ENCODE measurements around the gene SMPD4.
"Not testable (repeated sequence)": the region's sequence is repeated elsewhere in the genome, so short reads cannot be mapped to it uniquely, and the experiment has no call there.

The SMPD4 gene

DNA sequence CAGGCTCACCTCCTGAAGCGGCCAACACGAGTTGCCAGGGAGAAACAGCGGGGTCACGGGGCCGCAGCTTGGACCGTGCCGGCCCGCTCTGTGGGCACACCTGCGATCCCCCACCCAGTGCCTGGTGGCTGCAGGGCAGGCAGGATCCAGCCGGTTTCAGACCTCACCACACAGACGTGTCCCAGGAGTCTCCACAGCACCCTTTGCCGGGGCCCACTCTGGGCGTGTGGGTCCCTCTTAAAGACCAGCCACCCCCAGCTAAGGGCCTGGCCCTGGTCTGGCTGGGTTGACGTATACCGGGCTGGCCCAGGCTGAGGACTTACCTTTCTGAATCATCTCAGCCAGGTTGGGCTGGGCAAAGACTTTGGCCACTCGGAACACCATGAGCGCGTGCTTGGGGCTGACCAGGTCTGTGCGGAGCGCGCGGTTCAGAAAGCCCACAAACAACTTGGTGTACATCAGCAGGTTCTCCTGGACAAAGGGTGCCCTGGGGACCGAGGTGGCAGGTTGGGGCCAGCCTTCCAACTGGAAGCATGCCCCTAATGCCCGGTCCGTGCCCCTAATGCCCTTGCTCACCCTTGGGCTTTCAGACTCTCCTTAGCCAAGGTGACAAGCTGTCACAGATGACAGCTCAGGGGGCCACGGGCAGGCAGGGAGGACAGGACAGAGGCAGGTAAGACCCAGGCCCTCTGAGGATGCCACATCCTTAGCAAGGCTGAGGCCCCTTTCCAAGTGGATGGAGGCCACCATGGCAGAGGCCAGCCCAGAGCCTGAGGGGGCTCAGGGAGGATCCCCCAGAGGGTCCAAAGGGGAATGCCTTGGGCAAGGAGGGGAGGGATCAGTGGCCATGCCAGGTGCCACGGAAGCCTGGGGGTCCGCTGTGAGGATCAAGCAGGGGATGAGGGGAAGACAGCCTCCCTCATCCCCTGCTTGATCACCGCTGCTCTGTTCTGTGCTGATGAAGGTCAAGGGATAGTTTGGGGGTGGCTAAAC is 26.3 kb downstream of the SMPD4 start:
- WGBS (ENCODE audit: extremely low coverage, insufficient coverage, insufficient read length), result no CpG with 5 or more reads among the region's 29 CpGs
- DNase-seq, result no peak
- Histone ChIP-seq H4K91ac (ENCODE audit: low read depth, low read length) (no peak overlapping the region), H2AK5ac (ENCODE audit: low read length) (no peak overlapping the region), H3K27ac (ENCODE audit: low read depth, low read length) (no peak overlapping the region), H3K4me2 (ENCODE audit: low read length) (no peak overlapping the region), H3K79me1 (ENCODE audit: low read length) (no peaks in the 10 kb centered on the region), H2AFZ (ENCODE audit: insufficient read depth, low read length, poor library complexity) (no peak overlapping the region), H3K18ac (ENCODE audit: low read length) (no peak overlapping the region), H3K4ac (ENCODE audit: low read depth, low read length) (no peak overlapping the region), H3K9me3 (ENCODE audit: insufficient read depth, low read depth, low read length) (peaks cover 1% of the 10 kb centered on the region), H3K23ac (ENCODE audit: low read length) (no peak overlapping the region), H4K12ac (ENCODE audit: low read depth, low read length) (no peak overlapping the region), H3K79me2 (ENCODE audit: control insufficient read depth, insufficient read depth, low read length, poor library complexity) (no peaks in the 10 kb centered on the region), H2BK12ac (ENCODE audit: low read length) (no peak overlapping the region), H3K4me3 (ENCODE audit: low read depth, low read length) (no peak overlapping the region), H3K4me1 (ENCODE audit: control insufficient read depth in 1 of 2, insufficient read depth in 2 of 2, low read length in 2 of 2) (no peaks in the 10 kb centered on the region), H3K36me3 (ENCODE audit: control insufficient read depth in 1 of 2, insufficient read depth in 2 of 2, low read length in 2 of 2) (peaks cover 58 to 63% of the 10 kb centered on the region in 2 experiments), H2BK5ac (ENCODE audit: low read depth, low read length, poor library complexity) (no peak overlapping the region), H4K8ac (ENCODE audit: low read depth, low read length) (no peak overlapping the region), H3K14ac (ENCODE audit: low read length) (no peak overlapping the region), H3K9ac (ENCODE audit: low read length) (no peak overlapping the region), H3K27me3 (ENCODE audit: insufficient read depth, low read length) (no peaks in the 10 kb centered on the region), H2BK120ac (ENCODE audit: insufficient read depth, low read length, poor library complexity) (no peak overlapping the region)

DNA sequence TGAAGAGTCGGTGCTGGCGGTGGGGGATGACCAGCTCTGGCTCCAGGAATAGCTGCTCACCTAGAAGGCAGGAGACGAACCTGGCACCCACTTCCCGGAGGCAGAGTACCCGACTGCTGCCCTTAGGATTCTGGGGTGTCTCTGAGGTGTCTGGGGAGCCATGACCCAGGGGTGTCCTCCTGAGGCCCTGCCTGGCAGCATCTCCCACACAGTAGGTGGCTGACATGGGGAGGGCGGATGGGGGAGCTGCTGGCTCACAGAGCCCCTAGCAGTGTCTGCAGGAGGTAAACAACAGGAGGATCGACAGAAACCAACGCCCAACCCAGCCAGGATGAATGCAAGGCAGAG is 27.0 kb downstream of the SMPD4 start:
- not testable (repeated sequence) for H4K12ac ChIP-seq (ENCODE audit: low read depth, low read length); H3K4ac ChIP-seq (ENCODE audit: low read depth, low read length); H3K4me2 ChIP-seq (ENCODE audit: low read length); H4K91ac ChIP-seq (ENCODE audit: low read depth, low read length); H3K4me1 ChIP-seq (ENCODE audit: control insufficient read depth in 1 of 2, insufficient read depth in 2 of 2, low read length in 2 of 2); H2BK5ac ChIP-seq (ENCODE audit: low read depth, low read length, poor library complexity); H2AFZ ChIP-seq (ENCODE audit: insufficient read depth, low read length, poor library complexity); DNase-seq; H3K9me3 ChIP-seq (ENCODE audit: insufficient read depth, low read depth, low read length); H3K9ac ChIP-seq (ENCODE audit: low read length); H3K18ac ChIP-seq (ENCODE audit: low read length); H3K27ac ChIP-seq (ENCODE audit: low read depth, low read length); H3K23ac ChIP-seq (ENCODE audit: low read length); H3K14ac ChIP-seq (ENCODE audit: low read length); H3K27me3 ChIP-seq (ENCODE audit: insufficient read depth, low read length); H2AK5ac ChIP-seq (ENCODE audit: low read length); H4K8ac ChIP-seq (ENCODE audit: low read depth, low read length); H2BK12ac ChIP-seq (ENCODE audit: low read length); H2BK120ac ChIP-seq (ENCODE audit: insufficient read depth, low read length, poor library complexity); H3K4me3 ChIP-seq (ENCODE audit: low read depth, low read length); H3K79me2 ChIP-seq (ENCODE audit: control insufficient read depth, insufficient read depth, low read length, poor library complexity); H3K79me1 ChIP-seq (ENCODE audit: low read length)
- H3K36me3 ChIP-seq (ENCODE audit: control insufficient read depth in 1 of 2, insufficient read depth in 2 of 2, low read length in 2 of 2), result peaks cover 53 to 58% of the 10 kb centered on the region in 2 experiments
- WGBS (ENCODE audit: extremely low coverage, insufficient coverage, insufficient read length), result no CpG with 5 or more reads among the region's 8 CpGs

DNA sequence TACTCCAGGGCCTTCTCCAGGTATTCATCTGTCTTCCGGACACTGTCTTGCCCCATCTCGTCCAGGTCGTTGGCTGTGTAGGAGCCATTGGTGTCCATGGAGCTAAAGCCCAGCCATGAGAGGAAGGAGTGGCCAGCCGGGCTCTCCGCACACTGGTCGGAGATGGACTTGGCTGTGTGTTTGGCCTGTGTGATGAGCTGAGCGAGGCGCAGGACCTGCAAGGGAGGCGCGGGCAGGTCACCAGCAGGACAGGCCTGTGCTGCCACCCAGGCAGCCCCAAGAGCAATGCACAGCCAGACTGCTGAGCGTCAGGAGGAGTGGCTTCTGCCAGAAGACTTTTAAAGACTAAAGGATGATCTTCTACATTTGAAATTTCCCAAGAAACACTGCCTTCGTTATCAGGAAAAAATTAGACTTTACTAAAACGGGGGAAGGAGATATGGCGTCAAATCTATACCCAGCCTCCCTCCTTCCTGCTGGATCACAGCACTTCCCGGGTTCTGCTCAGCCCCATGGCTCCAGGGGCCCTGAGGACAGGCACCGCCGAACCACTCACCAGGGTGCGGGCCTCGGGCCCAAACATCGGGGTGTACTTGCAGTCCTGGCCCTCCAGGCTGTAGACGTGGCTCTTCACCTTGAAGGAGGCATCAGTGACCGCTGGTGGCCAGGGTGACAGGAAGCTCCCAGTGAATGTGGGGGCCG is 27.5 kb downstream of the SMPD4 start:
- not testable (repeated sequence) for H4K12ac ChIP-seq (ENCODE audit: low read depth, low read length); H3K18ac ChIP-seq (ENCODE audit: low read length); H2AFZ ChIP-seq (ENCODE audit: insufficient read depth, low read length, poor library complexity); H3K9me3 ChIP-seq (ENCODE audit: insufficient read depth, low read depth, low read length); H3K79me2 ChIP-seq (ENCODE audit: control insufficient read depth, insufficient read depth, low read length, poor library complexity); H4K8ac ChIP-seq (ENCODE audit: low read depth, low read length); H2BK12ac ChIP-seq (ENCODE audit: low read length); H3K9ac ChIP-seq (ENCODE audit: low read length); DNase-seq; H3K23ac ChIP-seq (ENCODE audit: low read length); H3K27ac ChIP-seq (ENCODE audit: low read depth, low read length); H2BK120ac ChIP-seq (ENCODE audit: insufficient read depth, low read length, poor library complexity); H2AK5ac ChIP-seq (ENCODE audit: low read length); H3K4ac ChIP-seq (ENCODE audit: low read depth, low read length); H4K91ac ChIP-seq (ENCODE audit: low read depth, low read length); H3K4me1 ChIP-seq (ENCODE audit: control insufficient read depth in 1 of 2, insufficient read depth in 2 of 2, low read length in 2 of 2); H3K4me3 ChIP-seq (ENCODE audit: low read depth, low read length); H3K79me1 ChIP-seq (ENCODE audit: low read length); H2BK5ac ChIP-seq (ENCODE audit: low read depth, low read length, poor library complexity); H3K27me3 ChIP-seq (ENCODE audit: insufficient read depth, low read length); H3K14ac ChIP-seq (ENCODE audit: low read length); H3K4me2 ChIP-seq (ENCODE audit: low read length)
- no CpG with 5 or more reads among the region's 23 CpGs for WGBS (ENCODE audit: extremely low coverage, insufficient coverage, insufficient read length)
- peaks cover 49 to 55% of the 10 kb centered on the region in 2 experiments for H3K36me3 ChIP-seq (ENCODE audit: control insufficient read depth in 1 of 2, insufficient read depth in 2 of 2, low read length in 2 of 2)

DNA sequence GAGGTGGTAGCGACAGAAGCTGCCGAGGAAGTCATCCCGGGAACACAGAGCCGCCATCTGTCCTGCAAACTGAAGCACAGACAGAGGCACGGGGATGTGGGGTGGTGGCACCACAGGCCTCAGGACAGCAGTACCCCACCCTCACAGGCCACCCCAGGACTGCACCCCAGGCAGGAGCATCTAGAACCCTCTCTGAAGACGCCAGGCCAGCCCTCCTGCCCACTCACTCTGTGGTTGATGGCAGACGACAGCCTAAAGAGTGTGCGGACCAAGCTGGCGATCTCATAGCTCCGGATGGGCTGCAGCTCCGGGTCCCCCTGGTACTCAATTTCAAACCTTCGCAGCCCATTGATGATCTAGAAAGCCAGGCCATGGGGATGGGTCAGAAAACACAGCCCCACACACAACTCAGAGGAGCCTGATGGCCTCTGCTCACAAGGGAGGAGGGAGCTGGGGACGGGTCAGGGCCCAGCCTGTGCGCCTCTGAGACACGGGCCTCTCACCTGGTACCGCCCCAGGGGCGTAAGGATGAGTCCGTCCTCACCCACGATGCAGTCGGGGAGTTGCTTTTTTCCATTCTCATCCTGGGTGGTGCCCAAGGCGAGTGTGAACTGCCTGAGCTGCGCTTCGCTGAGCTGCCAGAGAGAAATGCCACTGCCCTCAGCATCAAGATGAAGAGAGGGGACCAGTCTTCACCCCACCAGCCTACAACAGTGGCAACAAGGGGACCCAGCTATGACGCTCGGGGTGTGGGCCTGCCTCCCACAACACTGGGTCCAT is 28.4 kb downstream of the SMPD4 start:
- Histone ChIP-seq H3K18ac (ENCODE audit: low read length) (no peak overlapping the region), H4K12ac (ENCODE audit: low read depth, low read length) (no peak overlapping the region), H4K91ac (ENCODE audit: low read depth, low read length) (no peak overlapping the region), H3K9me3 (ENCODE audit: insufficient read depth, low read depth, low read length) (no peaks in the 10 kb centered on the region), H2AK5ac (ENCODE audit: low read length) (no peak overlapping the region), H3K36me3 (ENCODE audit: control insufficient read depth in 1 of 2, insufficient read depth in 2 of 2, low read length in 2 of 2) (peaks cover 42 to 51% of the 10 kb centered on the region in 2 experiments), H3K27ac (ENCODE audit: low read depth, low read length) (no peak overlapping the region), H2AFZ (ENCODE audit: insufficient read depth, low read length, poor library complexity) (no peak overlapping the region), H3K4ac (ENCODE audit: low read depth, low read length) (no peak overlapping the region), H2BK120ac (ENCODE audit: insufficient read depth, low read length, poor library complexity) (no peak overlapping the region), H3K4me2 (ENCODE audit: low read length) (no peak overlapping the region), H3K9ac (ENCODE audit: low read length) (no peak overlapping the region), H4K8ac (ENCODE audit: low read depth, low read length) (no peak overlapping the region), H3K23ac (ENCODE audit: low read length) (no peak overlapping the region), H2BK12ac (ENCODE audit: low read length) (no peak overlapping the region), H3K27me3 (ENCODE audit: insufficient read depth, low read length) (no peaks in the 10 kb centered on the region), H3K79me2 (ENCODE audit: control insufficient read depth, insufficient read depth, low read length, poor library complexity) (no peaks in the 10 kb centered on the region), H3K4me3 (ENCODE audit: low read depth, low read length) (no peak overlapping the region), H3K4me1 (ENCODE audit: control insufficient read depth in 1 of 2, insufficient read depth in 2 of 2, low read length in 2 of 2) (no peaks in the 10 kb centered on the region), H3K14ac (ENCODE audit: low read length) (no peak overlapping the region), H3K79me1 (ENCODE audit: low read length) (no peaks in the 10 kb centered on the region), H2BK5ac (ENCODE audit: low read depth, low read length, poor library complexity) (no peak overlapping the region)
- WGBS (ENCODE audit: extremely low coverage, insufficient coverage, insufficient read length), result no CpG with 5 or more reads among the region's 25 CpGs
- no peak for DNase-seq

Data from trophoblast cell (in vitro differentiated cells and primary cell).